ENCODE data around the gene RALGPS2. TPM values are rescaled to one million over a fixed set of nuclear protein-coding genes. Genes with fewer than 3 reads are reported as not detected.

Gene RALGPS2, protein sequence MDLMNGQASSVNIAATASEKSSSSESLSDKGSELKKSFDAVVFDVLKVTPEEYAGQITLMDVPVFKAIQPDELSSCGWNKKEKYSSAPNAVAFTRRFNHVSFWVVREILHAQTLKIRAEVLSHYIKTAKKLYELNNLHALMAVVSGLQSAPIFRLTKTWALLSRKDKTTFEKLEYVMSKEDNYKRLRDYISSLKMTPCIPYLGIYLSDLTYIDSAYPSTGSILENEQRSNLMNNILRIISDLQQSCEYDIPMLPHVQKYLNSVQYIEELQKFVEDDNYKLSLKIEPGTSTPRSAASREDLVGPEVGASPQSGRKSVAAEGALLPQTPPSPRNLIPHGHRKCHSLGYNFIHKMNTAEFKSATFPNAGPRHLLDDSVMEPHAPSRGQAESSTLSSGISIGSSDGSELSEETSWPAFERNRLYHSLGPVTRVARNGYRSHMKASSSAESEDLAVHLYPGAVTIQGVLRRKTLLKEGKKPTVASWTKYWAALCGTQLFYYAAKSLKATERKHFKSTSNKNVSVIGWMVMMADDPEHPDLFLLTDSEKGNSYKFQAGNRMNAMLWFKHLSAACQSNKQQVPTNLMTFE
- total RNA-seq: 1 to 10 TPM; 1.4 to 1.9 TPM

DNA sequence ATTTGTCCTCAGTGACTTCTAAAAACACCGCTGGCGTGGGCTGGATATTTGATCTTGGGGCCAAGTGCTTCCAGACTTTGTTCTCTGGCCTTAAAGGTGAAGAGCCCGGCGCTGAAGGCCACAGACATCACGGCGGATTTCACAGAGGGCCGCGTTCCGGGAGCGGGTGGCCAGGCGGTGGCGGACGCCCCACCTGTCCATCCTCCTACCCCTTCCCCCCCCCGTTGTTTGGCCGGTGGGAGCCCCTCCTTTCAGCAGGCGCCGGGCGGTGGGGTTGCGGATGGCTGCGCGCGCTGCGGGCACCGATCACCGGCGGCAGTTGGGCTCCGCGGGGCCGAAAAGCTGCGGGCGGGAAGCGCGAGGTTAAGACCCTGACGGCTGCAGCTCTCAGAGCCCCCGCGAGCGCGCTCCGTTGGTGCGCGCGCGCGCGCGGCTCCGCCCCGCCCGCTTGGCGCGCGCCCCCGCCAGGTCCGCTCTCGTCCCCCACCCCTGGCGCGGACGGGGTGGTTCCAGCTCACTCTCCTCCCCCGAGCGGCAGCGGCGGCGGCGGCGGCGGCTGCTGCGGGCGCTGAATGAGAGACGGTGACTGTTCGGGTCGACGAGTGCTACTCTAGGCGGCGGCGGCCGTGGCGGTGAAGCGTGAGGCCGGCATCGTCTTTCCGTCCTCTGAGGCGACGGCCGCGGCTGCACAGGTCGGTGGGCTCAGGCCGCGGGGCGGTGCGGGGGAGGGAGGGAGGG, at the start of gene RALGPS2:
RALGPS2 (plus strand) TSS at position 517 of the 738 bp plus-strand sequence. CDS start 51,521 bp downstream, outside the sequence.
- ATAC-seq (peak; percentile 81), DNase-seq (peak; percentile 52)
- Mint-ChIP-seq H3K9me3 (ENCODE audit: low read depth) (no peaks in the 10 kb centered on the region), H3K27me3 (peaks cover 42% of the 10 kb centered on the region), H3K27ac (peak within 1 kb of the TSS; percentile 11), H3K36me3 (no peaks in the 10 kb centered on the region), H3K4me1 (peaks cover 10% of the 10 kb centered on the region), H3K4me3 (peak within 1 kb of the TSS; percentile 75)
- CTCF ChIA-PET: interaction anchor here (0.6 to 1.0 kb wide), 2 partner anchors 25 to 36 kb away, joined by 3 read pairs; no protein-coding TSS in a partner anchor

- no peak for ATAC-seq
- CTCF ChIA-PET: no interaction called here
- no peak overlapping the region for H3K27ac Mint-ChIP-seq
Measured at GRCh38 chr1:178679237-178679636, 45.8 kb upstream of the RALGPS2 start.

DNA sequence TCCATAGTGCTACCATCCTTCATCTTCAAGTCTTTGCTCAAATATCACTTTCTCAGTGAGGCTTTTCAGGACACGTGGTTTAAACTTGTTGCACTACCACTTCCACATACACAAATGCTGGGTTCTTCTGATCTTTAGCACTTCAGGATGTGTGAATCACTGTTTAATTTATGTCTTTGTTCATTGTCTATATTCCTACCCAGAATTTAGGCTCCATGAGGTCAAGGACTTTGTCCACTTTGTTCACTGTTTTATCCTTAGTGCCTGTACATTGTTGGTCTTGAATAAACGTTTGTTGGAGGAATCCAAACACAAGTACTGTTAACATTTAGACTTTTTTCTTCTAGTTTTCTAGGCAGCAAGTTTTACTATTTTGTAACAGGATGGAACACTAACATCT, 42.6 kb upstream of the RALGPS2 start:
- CTCF ChIA-PET: no interaction called here
- DNase-seq (no peak), ATAC-seq (no peak)
- Mint-ChIP-seq H3K4me1 (no peaks in the 10 kb centered on the region), H3K9me3 (ENCODE audit: low read depth) (no peaks in the 10 kb centered on the region), H3K27ac (no peak overlapping the region), H3K4me3 (no peak overlapping the region), H3K27me3 (no peaks in the 10 kb centered on the region), H3K36me3 (no peaks in the 10 kb centered on the region)

More at GRCh38 chr1:178679237-178679636, 45.8 kb upstream of the RALGPS2 start:
- Mint-ChIP-seq H3K36me3 (no peaks in the 10 kb centered on the region), H3K27me3 (no peaks in the 10 kb centered on the region), H3K4me3 (no peak overlapping the region), H3K4me1 (no peaks in the 10 kb centered on the region), H3K9me3 (ENCODE audit: low read depth) (no peaks in the 10 kb centered on the region)
- no peak for DNase-seq

GRCh38 chr1:178682886-178683285, 42.2 kb upstream of the RALGPS2 start:
- Mint-ChIP-seq H3K4me1 (no peaks in the 10 kb centered on the region), H3K36me3 (no peaks in the 10 kb centered on the region), H3K4me3 (no peak overlapping the region), H3K27me3 (no peaks in the 10 kb centered on the region), H3K27ac (no peak overlapping the region), H3K9me3 (ENCODE audit: low read depth) (no peaks in the 10 kb centered on the region)
- CTCF ChIA-PET: interaction anchor here (0.6 kb wide), 1 partner anchor 24 kb away, joined by 3 read pairs; no protein-coding TSS in a partner anchor
- DNase-seq (no peak), ATAC-seq (no peak)

DNA sequence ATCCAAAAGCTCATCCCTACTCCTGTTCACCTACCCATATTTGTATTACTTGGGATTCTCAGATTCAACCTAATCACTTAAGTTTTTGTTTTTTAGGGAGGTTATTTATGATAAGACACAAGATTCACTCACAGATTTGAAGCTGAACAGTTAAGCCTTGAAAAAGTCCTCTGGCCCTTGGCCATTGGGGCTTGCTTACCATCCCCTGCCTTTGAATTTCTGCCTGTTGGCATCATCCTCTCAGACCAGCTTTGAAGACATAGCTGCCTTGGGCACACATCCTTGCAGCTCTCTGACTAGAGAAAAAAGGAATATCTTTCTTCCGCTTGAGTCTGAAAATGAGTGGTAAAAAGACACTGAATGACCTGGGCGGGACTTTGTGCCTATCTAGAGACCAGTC, 41.8 kb upstream of the RALGPS2 start:
- DNase-seq (no peak), ATAC-seq (no peak)
- no peaks in the 10 kb centered on the region for H3K9me3 Mint-ChIP-seq (ENCODE audit: low read depth)
- H3K27ac Mint-ChIP-seq: no peak overlapping the region
- no peaks in the 10 kb centered on the region for H3K36me3 Mint-ChIP-seq
- H3K4me3 Mint-ChIP-seq: no peak overlapping the region
- no peaks in the 10 kb centered on the region for H3K4me1 Mint-ChIP-seq
- CTCF ChIA-PET: interaction anchor here (0.6 kb wide), 1 partner anchor 25 kb away, joined by 3 read pairs; no protein-coding TSS in a partner anchor
- H3K27me3 Mint-ChIP-seq: no peaks in the 10 kb centered on the region

DNA sequence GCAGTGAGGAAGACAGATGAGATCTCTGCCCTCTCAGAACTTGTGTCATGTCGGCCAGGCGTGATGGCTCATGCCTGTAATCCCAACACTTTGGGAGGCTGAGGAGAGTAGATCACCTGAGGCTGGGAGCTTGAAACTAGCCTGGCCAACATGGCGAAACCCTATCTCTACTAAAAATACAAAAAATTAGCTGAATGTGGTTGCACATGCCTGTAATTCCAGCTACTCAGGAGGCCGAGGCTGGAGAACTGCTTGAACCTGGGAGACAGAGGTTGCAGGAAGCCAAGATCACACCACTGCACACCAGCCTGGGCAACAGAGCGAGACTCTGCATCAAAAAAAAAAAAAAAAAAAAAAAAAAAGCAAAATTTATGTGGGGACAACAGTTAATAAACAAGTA, 40.9 kb upstream of the RALGPS2 start:
- Mint-ChIP-seq H3K36me3 (no peaks in the 10 kb centered on the region), H3K4me3 (no peak overlapping the region), H3K9me3 (ENCODE audit: low read depth) (no peaks in the 10 kb centered on the region), H3K27ac (no peak overlapping the region), H3K27me3 (no peaks in the 10 kb centered on the region), H3K4me1 (no peaks in the 10 kb centered on the region)
- CTCF ChIA-PET: no interaction called here
- DNase-seq (no peak), ATAC-seq (no peak)

GRCh38 chr1:178684542-178685000, 40.5 kb upstream of the RALGPS2 start:
- no peaks in the 10 kb centered on the region for H3K4me1 Mint-ChIP-seq
- CTCF ChIA-PET: no interaction called here
- ATAC-seq: no peak

GRCh38 chr1:178686407-178686806, 38.6 kb upstream of the RALGPS2 start:
- DNase-seq (no peak), ATAC-seq (no peak)
- no peak overlapping the region for H3K4me3 Mint-ChIP-seq
- H3K4me1 Mint-ChIP-seq: no peaks in the 10 kb centered on the region
- H3K36me3 Mint-ChIP-seq: no peaks in the 10 kb centered on the region
- no peaks in the 10 kb centered on the region for H3K27me3 Mint-ChIP-seq
- CTCF ChIA-PET: no interaction called here
- no peak overlapping the region for H3K27ac Mint-ChIP-seq
- H3K9me3 Mint-ChIP-seq (ENCODE audit: low read depth): no peaks in the 10 kb centered on the region

More at GRCh38 chr1:178684542-178685000, 40.5 kb upstream of the RALGPS2 start:
- Mint-ChIP-seq H3K27me3 (no peaks in the 10 kb centered on the region), H3K27ac (no peak overlapping the region), H3K9me3 (ENCODE audit: low read depth) (no peaks in the 10 kb centered on the region), H3K36me3 (no peaks in the 10 kb centered on the region), H3K4me3 (no peak overlapping the region)
- no peak for DNase-seq

GRCh38 chr1:178688244-178688643, 36.8 kb upstream of the RALGPS2 start:
- no peaks in the 10 kb centered on the region for H3K36me3 Mint-ChIP-seq
- DNase-seq (no peak), ATAC-seq (no peak)
- H3K27ac Mint-ChIP-seq: no peak overlapping the region
- CTCF ChIA-PET: no interaction called here
- H3K4me1 Mint-ChIP-seq: no peaks in the 10 kb centered on the region
- no peaks in the 10 kb centered on the region for H3K9me3 Mint-ChIP-seq (ENCODE audit: low read depth)
- H3K4me3 Mint-ChIP-seq: no peak overlapping the region
- H3K27me3 Mint-ChIP-seq: peaks cover 3% of the 10 kb centered on the region

DNA sequence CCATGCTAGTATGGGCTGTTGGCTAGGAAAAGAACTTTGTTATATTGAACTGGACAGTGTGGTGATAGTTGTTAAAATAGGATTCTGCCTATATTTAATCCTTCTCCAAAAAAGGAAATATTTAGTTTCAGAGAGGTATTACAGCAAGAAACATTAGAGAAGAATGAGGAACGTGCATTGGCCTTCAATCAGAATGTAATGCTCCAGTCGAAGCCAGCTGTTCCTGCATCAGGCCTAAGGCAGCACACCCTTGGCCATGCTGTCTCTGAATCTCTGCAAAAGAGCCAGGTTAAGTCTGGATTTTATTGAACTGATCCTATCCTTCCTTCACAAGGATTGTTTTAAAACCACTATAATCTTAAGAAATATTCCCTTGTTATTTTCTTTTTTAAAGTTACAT, 35.3 kb upstream of the RALGPS2 start:
- Mint-ChIP-seq H3K27ac (no peak overlapping the region), H3K4me1 (no peaks in the 10 kb centered on the region), H3K27me3 (peaks cover 3% of the 10 kb centered on the region), H3K4me3 (no peak overlapping the region), H3K9me3 (ENCODE audit: low read depth) (no peaks in the 10 kb centered on the region), H3K36me3 (no peaks in the 10 kb centered on the region)
- CTCF ChIA-PET: no interaction called here
- ATAC-seq: no peak
- no peak for DNase-seq

- Mint-ChIP-seq H3K9me3 (ENCODE audit: low read depth) (no peaks in the 10 kb centered on the region), H3K27me3 (peaks cover 3% of the 10 kb centered on the region), H3K36me3 (no peaks in the 10 kb centered on the region), H3K4me3 (no peak overlapping the region), H3K27ac (no peak overlapping the region), H3K4me1 (no peaks in the 10 kb centered on the region)
- CTCF ChIA-PET: no interaction called here
- DNase-seq (no peak), ATAC-seq (no peak)
Measured at GRCh38 chr1:178690496-178690895, 34.5 kb upstream of the RALGPS2 start.

- H3K27me3 Mint-ChIP-seq: peaks cover 3% of the 10 kb centered on the region
- H3K9me3 Mint-ChIP-seq (ENCODE audit: low read depth): no peaks in the 10 kb centered on the region
- no peaks in the 10 kb centered on the region for H3K36me3 Mint-ChIP-seq
- no peak for DNase-seq
- no peak overlapping the region for H3K27ac Mint-ChIP-seq
- H3K4me3 Mint-ChIP-seq: no peak overlapping the region
- ATAC-seq: no peak
- CTCF ChIA-PET: no interaction called here
- no peaks in the 10 kb centered on the region for H3K4me1 Mint-ChIP-seq
Measured at GRCh38 chr1:178692564-178693327, 32.3 kb upstream of the RALGPS2 start.

GRCh38 chr1:178693366-178693765, 31.7 kb upstream of the RALGPS2 start:
- no peak for DNase-seq
- no peak for ATAC-seq
- Mint-ChIP-seq H3K4me3 (no peak overlapping the region), H3K9me3 (ENCODE audit: low read depth) (no peaks in the 10 kb centered on the region), H3K27ac (no peak overlapping the region), H3K4me1 (no peaks in the 10 kb centered on the region), H3K27me3 (peaks cover 3% of the 10 kb centered on the region), H3K36me3 (no peaks in the 10 kb centered on the region)
- CTCF ChIA-PET: no interaction called here

Measured in activated CD8-positive, alpha-beta memory T cell treated with anti-CD3 and anti-CD28 coated beads, Interleukin-2, amount 10 ng/mL, durations not matched to agents 7 days and 5 days (primary cell).